Stimulated activated CD8-positive, alpha-beta memory T cell treated with anti-CD3 and anti-CD28 coated beads, Interleukin-2, amount 100 ng/mL, for 1 hour (primary cell): Measurements from ENCODE around the gene SLC16A8.

Experiments used
- DNase-seq, 2 donors: peaks; one replicate each; pipeline ENCODE4 v3.0.0-alpha.2; 2020; ENCODE audit warnings: low read depth in 2 of 2

Gene SLC16A8

GRCh38 chr22:38073150-38074130 lies 10.5 kb downstream of the SLC16A8 start:
- DNase-seq, result no peak

GRCh38 chr22:38072322-38073149 lies 11.4 kb downstream of the SLC16A8 start:
- no peak for DNase-seq

- DNase-seq, result no peak
Measured at GRCh38 chr22:38071421-38072321, 12.3 kb downstream of the SLC16A8 start.

GRCh38 chr22:38070250-38070921 lies 13.6 kb downstream of the SLC16A8 start:
- no peak for DNase-seq

- DNase-seq, result no peak
Measured at GRCh38 chr22:38069372-38070249, 14.4 kb downstream of the SLC16A8 start.

GRCh38 chr22:38068641-38069371 lies 15.2 kb downstream of the SLC16A8 start:
- DNase-seq, result no peak

- no peak for DNase-seq
Measured at GRCh38 chr22:38067761-38068360, 16.1 kb downstream of the SLC16A8 start.

- no peak for DNase-seq
Measured at GRCh38 chr22:38067028-38067415, 17.0 kb downstream of the SLC16A8 start.

GRCh38 chr22:38066381-38067027 lies 17.5 kb downstream of the SLC16A8 start:
- DNase-seq, result no peak

- no peak for DNase-seq
Measured at GRCh38 chr22:38065539-38065938, 18.4 kb downstream of the SLC16A8 start.

- DNase-seq, result no peak
Measured at GRCh38 chr22:38062791-38063190, 21.2 kb downstream of the SLC16A8 start.

GRCh38 chr22:38056969-38057891 lies 26.8 kb downstream of the SLC16A8 start, which contains the start of gene PICK1:
Gene PICK1 (plus strand): TSS chr22:38057404. CDS start chr22:38057810, 406 bp downstream.
- peak; percentile 36 to 61 for DNase-seq

- peak; percentile 59 to 66 for DNase-seq
Measured at GRCh38 chr22:38051900-38052862, 31.8 kb downstream of the SLC16A8 start.

GRCh38 chr22:38051261-38051660 lies 32.7 kb downstream of the SLC16A8 start:
- DNase-seq, result no peak

- no peak for DNase-seq
Measured at GRCh38 chr22:38050720-38051119, 33.3 kb downstream of the SLC16A8 start.
